Heart left ventricle (tissue), 16 donors: Measurements from ENCODE around the gene HSD3B2. TPM values are rescaled to one million over a fixed set of nuclear protein-coding genes. Genes with fewer than 3 reads are reported as not detected.

Experiments used
- ATAC-seq, 4 donors: fragments of 200-7000 bp; cut with Tn5 transposase; one replicate each; pipeline ENCODE4 v1.9.1; 2020 to 2022; ENCODE audit warnings: moderate library complexity in 4 of 4, mild to moderate bottlenecking in 3 of 4, moderate number of reproducible peaks in 1 of 4
- DNase-seq, 5 donors: peaks; one replicate each; pipeline ENCODE4 v3.0.0-alpha.2; 2020
- H3K27ac ChIP-seq, 12 donors: fragments of 200-600 bp; sonication (generic) in 4 of 12; one replicate each; pipeline versions ENCODE4 v1.5.0 to v1.8.0; 2016 to 2022; ENCODE audit warnings: mild to moderate bottlenecking in 2 of 12
- H3K27me3 ChIP-seq, 9 donors: fragments of 200-600 bp; sonication (generic) in 2 of 9; one replicate each; pipeline versions ENCODE4 v1.5.1 to v1.8.0; 2016 to 2022; ENCODE audit warnings: mild to moderate bottlenecking in 3 of 9
- H3K36me3 ChIP-seq, 9 donors: fragments of 200-600 bp; sonication (generic) in 2 of 9; one replicate each; pipeline versions ENCODE4 v1.5.0 to v1.8.0; 2018 to 2022; ENCODE audit warnings: mild to moderate bottlenecking in 2 of 9
- H3K4me1 ChIP-seq, 12 donors: fragments of 200-600 bp; sonication (generic) in 4 of 12; one replicate each; pipeline versions ENCODE4 v1.5.0 to v1.8.0; 2016 to 2022; ENCODE audit warnings: mild to moderate bottlenecking in 3 of 12
- H3K4me3 ChIP-seq, 12 donors: fragments of 200-600 bp; sonication (generic) in 4 of 12; one replicate each; pipeline versions ENCODE4 v1.5.0 to v1.8.0; 2017 to 2022; ENCODE audit warnings: mild to moderate bottlenecking in 9 of 12, moderate library complexity in 4 of 12
- H3K9me3 ChIP-seq, 12 donors: fragments of 200-600 bp; sonication (generic) in 4 of 12; one replicate each; pipeline versions ENCODE4 v1.5.0 to v1.8.0; 2016 to 2022; ENCODE audit warnings: mild to moderate bottlenecking in 1 of 12
- CTCF ChIP-seq, 12 donors: fragments of 200-600 bp; sonication (generic) in 4 of 12; IDR thresholded peaks; one replicate each; pipeline versions ENCODE4 v1.5.0 to v1.8.0; 2018 to 2022; ENCODE audit warnings: antibody characterized with exemption in 12 of 12, mild to moderate bottlenecking in 5 of 12
- POLR2A ChIP-seq, 2 donors: fragments of 450-650 bp; IDR thresholded peaks; one replicate each; pipeline ENCODE4 v1.6.1; 2017; ENCODE audit warnings: antibody characterized with exemption in 2 of 2, mild to moderate bottlenecking in 2 of 2, moderate library complexity in 2 of 2
- WGBS, 4 donors: extraction: QIAGEN DNeasy Blood & Tissue Kit in 2 of 4; methylation state at CpG; one replicate each; pipeline versions ENCODE4 v1.1.5 to v1.1.7; 2013 to 2018; 5-methylcytosine and 5-hydroxymethylcytosine counted together
- intact Hi-C, 10 donors: fragments of 100-400 bp; cut with DNase I; formaldehyde crosslinking; loops; one replicate each; pipeline versions ENCODE4 v1.11.1 to v1.14.2; 2022
- polyA plus RNA-seq, 2 donors: library from polyadenylated mRNA; stranded (reverse); fragments of 200-250 nt; gene quantifications; one replicate each; pipeline ENCODE4 v1.2.3, GENCODE V29; 2013
- total RNA-seq, 9 donors: library from RNA; depleted of rRNA in 2 of 9; stranded (reverse); fragments of >200 nt in 2 of 9; fragmentation: NEBNext Ultra II Directional in 3 of 9; extraction: Animal tissue kit (Norgen Biotek cat#: 25700) in 3 of 9; gene quantifications; one replicate each; pipeline versions ENCODE4 v1.1.0 to v1.2.4, GENCODE V29; 2016 to 2023
- donor health status: ischemic (EF 13 %, LVEDD 7.1; RV severe dilation, severe dysfunction).
- donor health status: healthy with polysubstance abuse.
- donor health status: DM: no; HTN: yes; CAD: no.
- donor health status: DM: no; HTN: no; CAD: no.
- donor health status: ischemic (EF 25% LVEDD 6.9; RV normal size, moderate dysfunction).
- donor health status: ischemic (EF 25% LVEDD 5.7; RV mildly dilated, moderate dysfunction).
- donor health status: healthy.
- donor health status: DM: yes; HTN: yes; CAD: no.
- donor health status: ischemic (EF 35%, LVEDD 5.7; RV mildly dilated, moderate dysfunction).
- donor health status: nonischemic (EF 11% LVEDD 7.7; RV severe dilation, severe dysfunction).
- donor health status: DM: yes; HTN: yes; CAD: no.
- donor health status: PGD.
- donor health status: ischemic (EF 29% LVEDD 5.4; RV normal size, mild dysfunction).
- donor health status: nonischemic (EF 23%, LVEDD 6.1; RV moderate dilation, normal function).

HSD3B2 gene
- total and polyA plus RNA-seq, 11 donors = not detected

- Histone ChIP-seq H3K27me3 (no peaks in the 10 kb centered on the region), H3K9me3 (no peaks in the 10 kb centered on the region), H3K4me3 (no peak overlapping the region), H3K27ac (no peak overlapping the region), H3K4me1 (no peaks in the 10 kb centered on the region), H3K36me3 (no peaks in the 10 kb centered on the region)
- 75 to 80% (median 78%) methylated on average over 2 of the region's 2 CpGs for WGBS, 4 donors
- DNase-seq (no peak), ATAC-seq (no peak)
- intact Hi-C loops = no loop called here
- no peak for TF ChIP-seq CTCF (IDR thresholded peaks at IDR 0.05)
- no peak for TF ChIP-seq POLR2A (IDR thresholded peaks at IDR 0.05)
These were observed 34.6 kb upstream of the HSD3B2 start for GRCh38 chr1:119380304-119380703.

GRCh38 chr1:119380983-119381662 is 33.8 kb upstream of the HSD3B2 start:
- 92 to 97% (median 96%) methylated on average over 5 of the region's 5 CpGs for WGBS, 4 donors
- no peak overlapping the region for H3K4me3 ChIP-seq
- intact Hi-C loops = no loop called here
- no peak overlapping the region for H3K27ac ChIP-seq
- no peaks in the 10 kb centered on the region for H3K9me3 ChIP-seq
- TF ChIP-seq CTCF (IDR thresholded peaks at IDR 0.05) (no peak), POLR2A (IDR thresholded peaks at IDR 0.05) (no peak)
- ATAC-seq = no peak
- no peaks in the 10 kb centered on the region for H3K4me1 ChIP-seq
- no peaks in the 10 kb centered on the region for H3K27me3 ChIP-seq
- DNase-seq = no peak
- no peaks in the 10 kb centered on the region for H3K36me3 ChIP-seq

GRCh38 chr1:119384591-119384990 is 30.4 kb upstream of the HSD3B2 start:
- Histone ChIP-seq H3K27ac (no peak overlapping the region), H3K4me3 (no peak overlapping the region), H3K4me1 (no peaks in the 10 kb centered on the region), H3K36me3 (no peaks in the 10 kb centered on the region), H3K9me3 (no peaks in the 10 kb centered on the region), H3K27me3 (no peaks in the 10 kb centered on the region)
- intact Hi-C loops = no loop called here
- 88 to 96% (median 90%) methylated on average over 4 of the region's 4 CpGs for WGBS, 4 donors
- DNase-seq = no peak
- ATAC-seq = no peak
- TF ChIP-seq CTCF (IDR thresholded peaks at IDR 0.05) (no peak), POLR2A (IDR thresholded peaks at IDR 0.05) (no peak)

- Histone ChIP-seq H3K27ac (no peak overlapping the region), H3K9me3 (no peaks in the 10 kb centered on the region), H3K36me3 (no peaks in the 10 kb centered on the region), H3K4me1 (no peaks in the 10 kb centered on the region), H3K4me3 (no peak overlapping the region), H3K27me3 (peaks cover 0 to 3% (median 0%) of the 10 kb centered on the region in 9 donors)
- DNase-seq (no peak), ATAC-seq (no peak)
- 96 to 100% (median 97%) methylated on average over 1 of the region's 1 CpG for WGBS, 4 donors
- TF ChIP-seq CTCF (IDR thresholded peaks at IDR 0.05) (no peak), POLR2A (IDR thresholded peaks at IDR 0.05) (no peak)
- intact Hi-C loops = no loop called here
These were observed 29.3 kb upstream of the HSD3B2 start for GRCh38 chr1:119385650-119386049.
